Measurements from ENCODE around the gene CHAF1A.

The CHAF1A gene

GRCh38 chr19:4428326-4428975, 26.0 kb downstream of the CHAF1A start:
- no peaks in the 10 kb centered on the region for H3K9me3 ChIP-seq
- no peaks in the 10 kb centered on the region for H3K27me3 ChIP-seq
- peaks cover 20 to 21% of the 10 kb centered on the region in 2 experiments for H3K4me1 ChIP-seq (ENCODE audit: control insufficient read depth in 1 of 2, insufficient read depth in 1 of 2, low read depth in 1 of 2, low read length in 1 of 2)
- no peak overlapping the region for H3K4me3 ChIP-seq (ENCODE audit: low read depth in 1 of 2, low read length in 1 of 2)
- no peak overlapping the region for H3K27ac ChIP-seq
- peaks cover 29% of the 10 kb centered on the region for H3K36me3 ChIP-seq
- no peak for TF ChIP-seq CTCF (IDR thresholded peaks at IDR 0.05)

- H3K4me1 ChIP-seq (ENCODE audit: control insufficient read depth in 1 of 2, insufficient read depth in 1 of 2, low read depth in 1 of 2, low read length in 1 of 2), result peaks cover 20 to 21% of the 10 kb centered on the region in 2 experiments
- TF ChIP-seq CTCF (IDR thresholded peaks at IDR 0.05), result no peak
- H3K36me3 ChIP-seq, result peaks cover 26% of the 10 kb centered on the region
- no peak overlapping the region for H3K4me3 ChIP-seq (ENCODE audit: low read depth in 1 of 2, low read length in 1 of 2)
- H3K27ac ChIP-seq, result no peak overlapping the region
- H3K9me3 ChIP-seq, result no peaks in the 10 kb centered on the region
- no peaks in the 10 kb centered on the region for H3K27me3 ChIP-seq
Measured at GRCh38 chr19:4429256-4429655, 26.8 kb downstream of the CHAF1A start.

GRCh38 chr19:4429771-4430171, 27.3 kb downstream of the CHAF1A start:
- TF ChIP-seq CTCF (IDR thresholded peaks at IDR 0.05), result no peak
- H3K36me3 ChIP-seq, result peaks cover 23% of the 10 kb centered on the region
- no peaks in the 10 kb centered on the region for H3K9me3 ChIP-seq
- H3K27me3 ChIP-seq, result no peaks in the 10 kb centered on the region
- no peak overlapping the region for H3K27ac ChIP-seq
- H3K4me1 ChIP-seq (ENCODE audit: control insufficient read depth in 1 of 2, insufficient read depth in 1 of 2, low read depth in 1 of 2, low read length in 1 of 2), result peaks cover 20 to 21% of the 10 kb centered on the region in 2 experiments
- no peak overlapping the region for H3K4me3 ChIP-seq (ENCODE audit: low read depth in 1 of 2, low read length in 1 of 2)

- H3K4me3 ChIP-seq (ENCODE audit: low read depth in 1 of 2, low read length in 1 of 2), result no peak overlapping the region
- no peaks in the 10 kb centered on the region for H3K9me3 ChIP-seq
- peak overlapping the region; percentile 79 for H3K27ac ChIP-seq
- H3K27me3 ChIP-seq, result no peaks in the 10 kb centered on the region
- no peak for TF ChIP-seq CTCF (IDR thresholded peaks at IDR 0.05)
- peaks cover 20 to 21% of the 10 kb centered on the region in 2 experiments for H3K4me1 ChIP-seq (ENCODE audit: control insufficient read depth in 1 of 2, insufficient read depth in 1 of 2, low read depth in 1 of 2, low read length in 1 of 2)
- peaks cover 24% of the 10 kb centered on the region for H3K36me3 ChIP-seq
Measured at GRCh38 chr19:4430760-4431159, 28.3 kb downstream of the CHAF1A start.

GRCh38 chr19:4431296-4431695, 28.9 kb downstream of the CHAF1A start:
- peak overlapping the region; percentile 79 for H3K27ac ChIP-seq
- no peaks in the 10 kb centered on the region for H3K27me3 ChIP-seq
- peaks cover 20 to 21% of the 10 kb centered on the region in 2 experiments for H3K4me1 ChIP-seq (ENCODE audit: control insufficient read depth in 1 of 2, insufficient read depth in 1 of 2, low read depth in 1 of 2, low read length in 1 of 2)
- H3K9me3 ChIP-seq, result no peaks in the 10 kb centered on the region
- peaks cover 25% of the 10 kb centered on the region for H3K36me3 ChIP-seq
- TF ChIP-seq CTCF (IDR thresholded peaks at IDR 0.05), result no peak
- peak overlapping the region in 1 of 2 experiments; percentile 31 for H3K4me3 ChIP-seq (ENCODE audit: low read depth in 1 of 2, low read length in 1 of 2)

Data from neutrophil (primary cell).